Esophagus squamous epithelium (tissue), 5 donors: ENCODE data around the gene MCC. TPM values are rescaled to one million over a fixed set of nuclear protein-coding genes. Genes with fewer than 3 reads are reported as not detected.

Experiments used
- DNase-seq: peaks from one replicate; lab custom pipeline; 2025; lab: John Stamatoyannopoulos, UW
- H3K27ac ChIP-seq, 4 donors: fragments of 200-600 bp; sonication (generic); one replicate each; pipeline ENCODE4 v1.5.1; 2016 to 2019; ENCODE audit warnings: mild to moderate bottlenecking in 1 of 4
- H3K27me3 ChIP-seq, 4 donors: fragments of 200-600 bp; sonication (generic); 1 replicate in 3 of 4; 2 replicates in 1 of 4; pipeline versions ENCODE4 v1.5.1 to v1.6.0; 2017 to 2021; ENCODE audit warnings: antibody characterized with exemption in 1 of 4
- H3K36me3 ChIP-seq, 3 donors: fragments of 200-600 bp; sonication (generic); one replicate each; pipeline ENCODE4 v1.5.1; 2016 to 2019
- H3K4me1 ChIP-seq, 3 donors: fragments of 200-600 bp; sonication (generic); one replicate each; pipeline ENCODE4 v1.5.1; 2017 to 2019
- H3K4me3 ChIP-seq, 4 donors: fragments of 200-600 bp; sonication (generic); 1 replicate in 3 of 4; 2 replicates in 1 of 4; pipeline ENCODE4 v1.5.1; 2016 to 2019; ENCODE audit warnings: mild to moderate bottlenecking in 2 of 4, moderate library complexity in 1 of 4
- H3K9me3 ChIP-seq, 3 donors: fragments of 200-600 bp; sonication (generic); one replicate each; pipeline ENCODE4 v1.5.1; 2016 to 2019
- CTCF ChIP-seq, 6 experiments: fragments of 450-650 bp in 4 of 6; fragments of 200-600 bp in 2 of 6; sonication (generic) in 2 of 6; IDR thresholded peaks; one replicate each; pipeline ENCODE4 v1.5.1; 2016 to 2019; ENCODE audit warnings: antibody characterized with exemption in 6 of 6, mild to moderate bottlenecking in 4 of 6, moderate library complexity in 4 of 6
- POLR2A ChIP-seq, 4 donors: fragments of 450-650 bp; IDR thresholded peaks; one replicate each; pipeline ENCODE4 v1.6.1; 2017; ENCODE audit warnings: antibody characterized with exemption in 4 of 4, mild to moderate bottlenecking in 4 of 4, moderate library complexity in 3 of 4
- WGBS, 2 donors: methylation state at CpG; one replicate each; pipeline ENCODE4 v1.1.5; 2018; 5-methylcytosine and 5-hydroxymethylcytosine counted together
- intact Hi-C: fragments of 100-400 bp; cut with DNase I; formaldehyde crosslinking; loops from one replicate; pipeline ENCODE4 v1.15.0; 2022
- total RNA-seq, 4 donors: library from RNA; depleted of rRNA; stranded (reverse); fragments of >200 nt; gene quantifications; one replicate each; pipeline ENCODE4 v1.1.0, GENCODE V29; 2016
- donor health status: DM: yes; HTN: yes; CAD: no.

MCC gene
- total RNA-seq, 4 donors from 2014 or later: 41.6 to 45.4 (median 43.4) TPM

GRCh38 chr5:113357696-113358476, 130.4 kb downstream of the MCC start:
- 71 to 84% methylated on average over 3 of the region's 3 CpGs for WGBS, 2 donors
- intact Hi-C loops: no loop called here

GRCh38 chr5:113356487-113356886, 131.8 kb downstream of the MCC start:
- no peaks in the 10 kb centered on the region for H3K36me3 ChIP-seq
- intact Hi-C loops: no loop called here
- WGBS, 2 donors: 63 to 64% methylated on average over 1 of the region's 1 CpG
- TF ChIP-seq POLR2A (IDR thresholded peaks at IDR 0.05): no peak
- no peak for TF ChIP-seq CTCF (IDR thresholded peaks at IDR 0.05)
- no peaks in the 10 kb centered on the region for H3K4me1 ChIP-seq
- DNase-seq: no peak
- no peaks in the 10 kb centered on the region for H3K27me3 ChIP-seq
- H3K27ac ChIP-seq: no peak overlapping the region
- H3K4me3 ChIP-seq: no peak overlapping the region
- H3K9me3 ChIP-seq: no peaks in the 10 kb centered on the region

More at GRCh38 chr5:113357696-113358476, 130.4 kb downstream of the MCC start:
- Histone ChIP-seq H3K27me3 (no peaks in the 10 kb centered on the region), H3K4me1 (no peaks in the 10 kb centered on the region), H3K27ac (no peak overlapping the region), H3K4me3 (no peak overlapping the region), H3K36me3 (no peaks in the 10 kb centered on the region), H3K9me3 (no peaks in the 10 kb centered on the region)
- no peak for DNase-seq
- TF ChIP-seq CTCF (IDR thresholded peaks at IDR 0.05) (no peak), POLR2A (IDR thresholded peaks at IDR 0.05) (no peak)

- H3K9me3 ChIP-seq: no peaks in the 10 kb centered on the region
- DNase-seq: no peak
- no peaks in the 10 kb centered on the region for H3K27me3 ChIP-seq
- no peak overlapping the region for H3K27ac ChIP-seq
- WGBS, 2 donors: 14 to 65% methylated on average over 1 of the region's 1 CpG
- TF ChIP-seq CTCF (IDR thresholded peaks at IDR 0.05) (no peak), POLR2A (IDR thresholded peaks at IDR 0.05) (no peak)
- H3K4me3 ChIP-seq: no peak overlapping the region
- H3K36me3 ChIP-seq: no peaks in the 10 kb centered on the region
- intact Hi-C loops: no loop called here
- no peaks in the 10 kb centered on the region for H3K4me1 ChIP-seq
Measured at GRCh38 chr5:113354055-113354454, 134.2 kb downstream of the MCC start.

GRCh38 chr5:113347572-113347971, 140.7 kb downstream of the MCC start:
- H3K9me3 ChIP-seq: no peaks in the 10 kb centered on the region
- no peak for TF ChIP-seq CTCF (IDR thresholded peaks at IDR 0.05)
- no peak for TF ChIP-seq POLR2A (IDR thresholded peaks at IDR 0.05)
- WGBS, 2 donors: 94 to 96% methylated on average over 1 of the region's 1 CpG
- DNase-seq: no peak
- H3K27ac ChIP-seq: no peak overlapping the region
- no peaks in the 10 kb centered on the region for H3K27me3 ChIP-seq
- peaks cover 0 to 21% (median 5%) of the 10 kb centered on the region in 3 donors for H3K4me1 ChIP-seq
- no peaks in the 10 kb centered on the region for H3K36me3 ChIP-seq
- intact Hi-C loops: no loop called here
- H3K4me3 ChIP-seq: no peak overlapping the region
